Fibroblast of lung (primary cell): ENCODE measurements around the gene NINL. TPM values are rescaled to one million over a fixed set of nuclear protein-coding genes. Genes with fewer than 3 reads are reported as not detected.
A peak's percentile ranks its signal among the peaks of the same experiment; 100 is the strongest.

Experiments
- DNase-seq, 2 donors: peaks; one replicate each; pipeline versions ENCODE4 v3.0.0 to v3.0.0-alpha.2; 2010; ENCODE audit warnings: low read depth in 2 of 2
- H2AFZ ChIP-seq: 2 replicates; pipeline ENCODE4 v1.5.1; 2012; ENCODE audit warnings: low read length, control low read depth, inconsistent platforms
- H3K27ac ChIP-seq: 2 replicates; pipeline ENCODE4 v1.5.1; 2011; ENCODE audit warnings: low read length, control low read depth; ENCODE audit not compliant: insufficient read depth
- H3K27me3 ChIP-seq: 2 replicates; pipeline ENCODE4 v1.5.1; 2011; ENCODE audit warnings: mild to moderate bottlenecking, low read length; ENCODE audit not compliant: control insufficient read depth, insufficient read depth
- H3K36me3 ChIP-seq: 2 replicates; pipeline ENCODE4 v1.5.1; 2011; ENCODE audit warnings: low read length; ENCODE audit not compliant: control insufficient read depth, insufficient read depth
- H3K4me1 ChIP-seq: 2 replicates; pipeline ENCODE4 v1.5.1; 2011; ENCODE audit warnings: low read length; ENCODE audit not compliant: control insufficient read depth, insufficient read depth; ENCODE audit errors: extremely low read depth
- H3K4me2 ChIP-seq: 2 replicates; pipeline ENCODE4 v1.5.1; 2011; ENCODE audit warnings: low read length, control low read depth; ENCODE audit not compliant: insufficient read depth; ENCODE audit errors: extremely low read depth
- H3K4me3 ChIP-seq, 4 experiments: fragments of 200-600 bp in 1 of 4; sonication (generic) in 1 of 4; replicated peaks in 1 of 4; 2 replicates each; pipeline ENCODE4 v1.5.1; 2011 to 2016; ENCODE audit warnings: low read length in 4 of 4, low read depth in 3 of 4, mild to moderate bottlenecking in 3 of 4, control low read depth in 2 of 4, inconsistent platforms in 1 of 4, mixed read lengths in 1 of 4; ENCODE audit not compliant: insufficient read depth in 1 of 4; ENCODE audit errors: control extremely low read depth in 1 of 4
- H3K79me2 ChIP-seq: 2 replicates; pipeline ENCODE4 v1.5.1; 2012; ENCODE audit warnings: mild to moderate bottlenecking, low read length, inconsistent platforms; ENCODE audit not compliant: control insufficient read depth, insufficient read depth
- H3K9ac ChIP-seq: 2 replicates; pipeline ENCODE4 v1.5.1; 2011; ENCODE audit warnings: mild to moderate bottlenecking, low read length, control low read depth; ENCODE audit not compliant: insufficient read depth
- H3K9me3 ChIP-seq: 2 replicates; pipeline ENCODE4 v1.5.1; 2012; ENCODE audit warnings: low read depth, low read length; ENCODE audit not compliant: control insufficient read depth, insufficient read depth
- H4K20me1 ChIP-seq: 2 replicates; pipeline ENCODE4 v1.5.1; 2011; ENCODE audit warnings: low read length; ENCODE audit not compliant: control insufficient read depth, insufficient read depth; ENCODE audit errors: extremely low read depth
- EZH2 ChIP-seq: IDR thresholded peaks from 2 replicates; pipeline ENCODE4 v1.5.1; 2012; ENCODE audit warnings: low read length, control low read depth, mild to moderate bottlenecking; ENCODE audit errors: missing control alignments
- polyA plus RNA-seq, 2 donors: library from polyadenylated mRNA; depleted of rRNA in 1 of 2; stranded (reverse) in 1 of 2; unstranded in 1 of 2; fragments of >200 nt; gene quantifications; 2 replicates each; pipeline ENCODE4 v1.2.1, GENCODE V29; 2011 to 2012; ENCODE audit warnings: missing spikeins in 1 of 2
- total RNA-seq: library from RNA; depleted of rRNA; stranded (reverse); fragments of >200 nt; gene quantifications from 2 replicates; pipeline ENCODE4 v1.2.1, GENCODE V29; 2014
- TF ChIP-seq, protein P1 (sequence below), 2 donors: IDR thresholded peaks in 1 of 2; conservative IDR thresholded peaks in 1 of 2; 1 replicate in 1 of 2; 2 replicates in 1 of 2; pipeline ENCODE4 v1.5.1; 2011 to 2012; ENCODE audit warnings: low read length in 2 of 2, control low read depth in 1 of 2, inconsistent platforms in 1 of 2, low read depth in 1 of 2, mild to moderate bottlenecking in 1 of 2

NINL gene
- total and polyA plus RNA-seq, 2 donors (not counting 1 experiment from before 2014, with no cell fraction given): 4.4 to 16.3 TPM

DNA sequence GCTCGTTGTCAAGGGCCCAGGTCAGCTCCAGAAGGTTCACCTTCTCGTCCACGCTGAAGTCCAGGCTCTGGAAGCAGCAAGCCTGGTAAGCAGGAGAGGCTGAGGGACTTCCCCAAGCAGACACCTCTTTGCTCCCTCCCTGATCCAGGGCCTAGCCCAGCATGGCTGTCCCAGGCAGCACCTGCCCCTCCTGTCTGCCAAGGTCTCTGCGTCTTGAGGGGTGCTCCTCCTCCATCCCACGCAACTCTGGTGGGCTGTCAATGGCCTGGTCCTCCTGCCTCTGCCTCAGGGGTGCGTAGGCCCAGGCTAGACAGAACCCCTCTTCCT, 87.1 kb downstream of the NINL start:
- no peak for DNase-seq
- Histone ChIP-seq H3K9ac (no peak overlapping the region), H3K4me2 (no peak overlapping the region), H3K9me3 (no peaks in the 10 kb centered on the region), H3K27me3 (no peaks in the 10 kb centered on the region), H3K4me3 (no peak overlapping the region), H2AFZ (no peak overlapping the region), H4K20me1 (no peaks in the 10 kb centered on the region), H3K36me3 (no peaks in the 10 kb centered on the region), H3K79me2 (no peaks in the 10 kb centered on the region), H3K4me1 (no peaks in the 10 kb centered on the region), H3K27ac (no peak overlapping the region)
- TF ChIP-seq EZH2: no peak
- TF ChIP-seq, protein P1, sequence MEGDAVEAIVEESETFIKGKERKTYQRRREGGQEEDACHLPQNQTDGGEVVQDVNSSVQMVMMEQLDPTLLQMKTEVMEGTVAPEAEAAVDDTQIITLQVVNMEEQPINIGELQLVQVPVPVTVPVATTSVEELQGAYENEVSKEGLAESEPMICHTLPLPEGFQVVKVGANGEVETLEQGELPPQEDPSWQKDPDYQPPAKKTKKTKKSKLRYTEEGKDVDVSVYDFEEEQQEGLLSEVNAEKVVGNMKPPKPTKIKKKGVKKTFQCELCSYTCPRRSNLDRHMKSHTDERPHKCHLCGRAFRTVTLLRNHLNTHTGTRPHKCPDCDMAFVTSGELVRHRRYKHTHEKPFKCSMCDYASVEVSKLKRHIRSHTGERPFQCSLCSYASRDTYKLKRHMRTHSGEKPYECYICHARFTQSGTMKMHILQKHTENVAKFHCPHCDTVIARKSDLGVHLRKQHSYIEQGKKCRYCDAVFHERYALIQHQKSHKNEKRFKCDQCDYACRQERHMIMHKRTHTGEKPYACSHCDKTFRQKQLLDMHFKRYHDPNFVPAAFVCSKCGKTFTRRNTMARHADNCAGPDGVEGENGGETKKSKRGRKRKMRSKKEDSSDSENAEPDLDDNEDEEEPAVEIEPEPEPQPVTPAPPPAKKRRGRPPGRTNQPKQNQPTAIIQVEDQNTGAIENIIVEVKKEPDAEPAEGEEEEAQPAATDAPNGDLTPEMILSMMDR (conservative IDR thresholded peaks at IDR 0.05 in 1 of 2, IDR thresholded peaks at IDR 0.05 in 1 of 2; ENCODE audit: low read depth in 1 of 2, low read length in 2 of 2): no peak

DNA sequence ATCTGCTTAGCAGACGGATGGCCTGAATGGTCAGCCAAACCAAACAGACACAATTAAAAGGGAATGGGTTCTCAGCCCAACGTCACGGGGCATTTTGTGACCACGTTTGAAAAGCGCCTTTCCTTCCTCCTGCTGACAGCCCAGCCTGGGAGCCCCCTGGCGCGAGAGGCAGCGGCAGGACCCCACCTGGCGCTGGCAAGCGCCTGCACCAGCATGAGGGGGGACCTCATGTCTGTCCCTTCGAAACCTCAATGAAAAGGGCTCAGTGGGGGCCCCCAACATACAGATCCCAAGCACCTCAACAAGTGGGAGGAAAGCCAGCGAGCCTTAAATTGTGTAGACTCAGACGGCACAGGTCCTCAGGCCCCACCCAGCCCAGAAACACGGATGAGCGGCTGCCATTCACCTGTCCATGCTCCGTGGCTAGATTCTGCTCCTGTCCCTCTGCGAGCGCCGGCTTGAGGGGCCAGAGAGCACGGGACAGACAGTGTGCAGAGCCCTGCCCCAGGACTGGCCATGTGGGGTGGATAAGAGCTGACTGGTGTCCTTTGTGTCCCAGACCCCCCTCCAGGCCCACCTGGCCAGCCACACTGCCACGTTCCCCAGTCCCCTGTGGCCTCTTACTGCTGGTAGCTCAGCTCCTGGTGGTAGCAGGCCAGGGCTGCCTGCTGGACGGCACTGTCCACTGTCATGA, 87.6 kb downstream of the NINL start:
- H3K4me2 ChIP-seq: no peak overlapping the region
- H3K27me3 ChIP-seq: no peaks in the 10 kb centered on the region
- H3K36me3 ChIP-seq: no peaks in the 10 kb centered on the region
- H4K20me1 ChIP-seq: no peaks in the 10 kb centered on the region
- no peak overlapping the region for H3K4me3 ChIP-seq
- no peak overlapping the region for H2AFZ ChIP-seq
- H3K27ac ChIP-seq: no peak overlapping the region
- no peak overlapping the region for H3K9ac ChIP-seq
- H3K79me2 ChIP-seq: no peaks in the 10 kb centered on the region
- TF ChIP-seq, protein P1 (conservative IDR thresholded peaks at IDR 0.05 in 1 of 2, IDR thresholded peaks at IDR 0.05 in 1 of 2; ENCODE audit: low read depth in 1 of 2, low read length in 2 of 2): no peak
- TF ChIP-seq EZH2: no peak
- no peak for DNase-seq
- H3K9me3 ChIP-seq: no peaks in the 10 kb centered on the region
- H3K4me1 ChIP-seq: no peaks in the 10 kb centered on the region

DNA sequence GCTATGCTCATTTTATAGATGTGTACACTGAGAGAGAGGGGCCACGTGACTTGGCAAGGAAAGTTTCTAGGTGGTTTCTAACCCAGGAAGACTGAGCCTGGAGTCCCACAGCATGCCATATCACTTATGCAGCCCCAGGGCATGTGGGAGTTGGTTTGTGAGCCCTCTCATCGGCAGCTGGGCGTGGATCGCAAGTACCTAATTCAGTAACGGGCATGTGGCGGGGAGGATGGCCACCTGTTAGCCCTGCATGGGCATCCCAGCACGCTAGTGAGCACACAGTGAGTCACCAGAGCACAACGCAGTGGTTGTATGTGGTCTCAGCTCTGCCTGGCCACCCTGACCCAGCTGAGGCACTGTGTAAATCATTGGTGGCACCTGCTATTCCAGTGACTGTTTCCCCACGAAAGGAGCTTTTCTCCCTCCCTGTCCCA, 88.3 kb downstream of the NINL start:
- H3K27ac ChIP-seq: no peak overlapping the region
- TF ChIP-seq EZH2: no peak
- TF ChIP-seq, protein P1 (conservative IDR thresholded peaks at IDR 0.05 in 1 of 2, IDR thresholded peaks at IDR 0.05 in 1 of 2; ENCODE audit: low read depth in 1 of 2, low read length in 2 of 2): no peak
- H3K4me3 ChIP-seq: no peak overlapping the region
- no peaks in the 10 kb centered on the region for H4K20me1 ChIP-seq
- H2AFZ ChIP-seq: no peak overlapping the region
- no peak overlapping the region for H3K9ac ChIP-seq
- no peak overlapping the region for H3K4me2 ChIP-seq
- no peaks in the 10 kb centered on the region for H3K4me1 ChIP-seq
- no peaks in the 10 kb centered on the region for H3K27me3 ChIP-seq
- DNase-seq: peak; percentile 12 to 49
- no peaks in the 10 kb centered on the region for H3K79me2 ChIP-seq
- no peaks in the 10 kb centered on the region for H3K9me3 ChIP-seq
- no peaks in the 10 kb centered on the region for H3K36me3 ChIP-seq
